Activated B cell treated with CpG ODN at 0.5 μM for 24 hours (primary cell): ENCODE measurements around the gene SPI1. TPM values are rescaled to one million over a fixed set of nuclear protein-coding genes. Genes with fewer than 3 reads are reported as not detected.

Source experiments
- ATAC-seq: fragments of 200-7000 bp; cut with Tn5 transposase; one replicate; pipeline ENCODE4 v1.10.0; 2021; ENCODE audit warnings: low read depth, mild to moderate bottlenecking, moderate library complexity
- CTCF ChIA-PET: fragments of 350-600 bp; sonication (Branson Sonifier 250); formaldehyde crosslinking; loops from one replicate; lab custom pipeline; 2021; ENCODE audit warnings: antibody characterized with exemption; lab: Charles Lee
- POLR2A ChIA-PET: fragments of 350-600 bp; sonication (Branson Sonifier 250); formaldehyde crosslinking; loops from one replicate; lab custom pipeline; 2021; ENCODE audit warnings: antibody characterized with exemption; lab: Charles Lee
- DNase-seq: peaks from one replicate; pipeline ENCODE4 v3.0.0; 2022
- H3K27ac Mint-ChIP-seq: one replicate; pipeline ENCODE4 v1.8.0; 2020; ENCODE audit warnings: mixed read lengths
- H3K27me3 Mint-ChIP-seq: one replicate; pipeline ENCODE4 v1.8.0; 2021; ENCODE audit warnings: mixed read lengths
- H3K36me3 Mint-ChIP-seq: one replicate; pipeline ENCODE4 v1.8.0; 2021; ENCODE audit warnings: low read depth, mixed read lengths
- H3K4me1 Mint-ChIP-seq: one replicate; pipeline ENCODE4 v1.8.0; 2021; ENCODE audit warnings: mixed read lengths
- H3K4me3 Mint-ChIP-seq: one replicate; pipeline ENCODE4 v1.8.0; 2020; ENCODE audit warnings: mild to moderate bottlenecking, mixed read lengths
- H3K9me3 Mint-ChIP-seq: one replicate; pipeline ENCODE4 v1.8.0; 2020; ENCODE audit warnings: mixed read lengths
- CTCF ChIP-seq: fragments of 200-600 bp; IDR thresholded peaks from one replicate; pipeline ENCODE4 v1.8.0; 2022; ENCODE audit warnings: antibody characterized with exemption, mild to moderate bottlenecking
- intact Hi-C: fragments of 100-400 bp; cut with micrococcal nuclease; formaldehyde crosslinking; loops from one replicate; pipeline ENCODE4 v1.15.1; 2024
- total RNA-seq: library from RNA; stranded (reverse); gene quantifications from 2 replicates; pipeline ENCODE4 v1.2.3, GENCODE V29; 2022

The SPI1 gene
- total RNA-seq, 1 donor from 2014 or later = 68.8 TPM

- intact Hi-C loops = loop anchor here (1.0 to 5.0 kb wide), 5 partner anchors 20 to 126 kb away; partner anchors contain the start of genes PSMC3 and SLC39A13
- ChIA-PET POLR2A (no interaction called here), CTCF (interaction anchor here (0.9 kb wide), 1 partner anchor 82 kb away, joined by 3 read pairs; no protein-coding TSS in a partner anchor)
- peak overlapping the region; percentile 28 for H3K27ac Mint-ChIP-seq
- H3K9me3 Mint-ChIP-seq = no peaks in the 10 kb centered on the region
- peaks cover 14% of the 10 kb centered on the region for H3K4me1 Mint-ChIP-seq
- TF ChIP-seq CTCF = no peak
- H3K36me3 Mint-ChIP-seq = peaks cover 24% of the 10 kb centered on the region
- no peak overlapping the region for H3K4me3 Mint-ChIP-seq
- ATAC-seq (peak; percentile 85), DNase-seq (peak; percentile 37)
- no peaks in the 10 kb centered on the region for H3K27me3 Mint-ChIP-seq
These were observed 49.6 kb downstream of the SPI1 start for GRCh38 chr11:47328449-47329390.

- Mint-ChIP-seq H3K4me3 (no peak overlapping the region), H3K36me3 (peaks cover 24% of the 10 kb centered on the region), H3K4me1 (peaks cover 14% of the 10 kb centered on the region), H3K9me3 (no peaks in the 10 kb centered on the region), H3K27ac (peak overlapping the region; percentile 28), H3K27me3 (no peaks in the 10 kb centered on the region)
- CTCF ChIA-PET = interaction anchor here (0.9 kb wide), 1 partner anchor 82 kb away, joined by 3 read pairs; no protein-coding TSS in a partner anchor
- DNase-seq = no peak
- TF ChIP-seq CTCF = no peak
- intact Hi-C loops = loop anchor here (1.0 to 5.0 kb wide), 5 partner anchors 21 to 126 kb away; partner anchors contain the start of genes PSMC3 and SLC39A13
- ATAC-seq = no peak
- POLR2A ChIA-PET = no interaction called here
These were observed 50.4 kb downstream of the SPI1 start for GRCh38 chr11:47327949-47328348.

- intact Hi-C loops = loop anchor here (5.0 kb wide), 1 partner anchor 100 kb away; the partner anchor contains the start of gene PSMC3
- peaks cover 29% of the 10 kb centered on the region for H3K36me3 Mint-ChIP-seq
These were observed 51.3 kb downstream of the SPI1 start for GRCh38 chr11:47327025-47327424.

GRCh38 chr11:47326198-47326597 lies 52.1 kb downstream of the SPI1 start:
- no peak for ATAC-seq
- H3K27ac Mint-ChIP-seq = no peak overlapping the region
- no peaks in the 10 kb centered on the region for H3K27me3 Mint-ChIP-seq
- peaks cover 14% of the 10 kb centered on the region for H3K4me1 Mint-ChIP-seq
- H3K9me3 Mint-ChIP-seq = no peaks in the 10 kb centered on the region
- CTCF ChIA-PET = interaction anchor here (2.1 kb wide), 1 partner anchor 86 kb away, joined by 5 read pairs; no protein-coding TSS in a partner anchor
- POLR2A ChIA-PET = no interaction called here
- peaks cover 37% of the 10 kb centered on the region for H3K36me3 Mint-ChIP-seq
- no peak for DNase-seq
- no peak for TF ChIP-seq CTCF
- H3K4me3 Mint-ChIP-seq = no peak overlapping the region
- intact Hi-C loops = loop anchor here (5.0 kb wide), 1 partner anchor 101 kb away; the partner anchor contains the start of gene PSMC3

More at GRCh38 chr11:47327025-47327424, 51.3 kb downstream of the SPI1 start:
- H3K9me3 Mint-ChIP-seq = no peaks in the 10 kb centered on the region
- ATAC-seq (no peak), DNase-seq (no peak)
- no peaks in the 10 kb centered on the region for H3K27me3 Mint-ChIP-seq
- ChIA-PET CTCF (interaction anchor here (2.1 kb wide), 1 partner anchor 85 kb away, joined by 5 read pairs; no protein-coding TSS in a partner anchor), POLR2A (no interaction called here)
- TF ChIP-seq CTCF = no peak
- H3K4me3 Mint-ChIP-seq = no peak overlapping the region
- no peak overlapping the region for H3K27ac Mint-ChIP-seq
- H3K4me1 Mint-ChIP-seq = peaks cover 14% of the 10 kb centered on the region
